ENCODE data around the gene RILPL2.

DNA sequence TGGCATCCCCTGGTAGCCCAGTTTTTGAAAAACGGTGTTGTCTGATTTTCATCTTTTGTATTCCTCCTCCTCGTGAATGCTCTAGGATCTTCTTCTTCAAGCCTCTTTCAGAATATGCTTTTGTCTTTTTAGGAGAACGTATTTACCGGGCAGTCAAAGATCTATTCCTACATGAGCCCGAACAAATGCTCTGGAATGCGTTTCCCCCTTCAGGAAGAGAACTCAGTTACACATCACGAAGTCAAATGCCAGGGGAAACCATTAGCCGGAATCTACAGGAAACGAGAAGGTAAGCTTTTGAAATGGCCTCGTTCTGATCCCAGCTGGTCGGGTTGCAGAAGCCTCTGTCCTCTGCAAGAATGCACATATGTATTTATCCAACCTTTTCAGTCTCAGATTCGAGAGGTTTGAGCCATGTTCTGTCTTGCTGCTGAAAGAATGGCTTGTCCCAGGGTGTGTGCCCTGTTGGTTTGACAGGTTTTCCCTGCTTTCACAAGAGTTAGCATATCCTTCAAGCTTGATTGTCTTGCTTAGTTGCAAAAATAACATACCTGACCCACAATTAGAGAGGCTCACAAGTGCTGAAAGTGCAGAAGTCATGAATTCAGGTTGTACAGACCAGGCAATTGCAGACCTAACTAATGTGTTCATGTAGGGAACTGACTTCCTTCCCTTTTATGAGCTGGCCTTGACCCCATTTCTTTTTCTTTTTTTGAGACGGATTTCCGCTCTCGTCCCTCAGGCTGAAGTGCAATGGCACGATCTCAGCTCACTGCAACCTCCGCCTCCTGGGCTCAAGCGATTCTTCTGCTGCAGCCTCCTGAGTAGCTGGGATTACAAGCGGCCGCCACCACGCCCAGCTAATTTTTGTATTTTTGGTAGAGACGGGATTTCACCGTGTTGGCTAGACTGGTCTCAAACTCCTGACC is 45.7 kb downstream of the RILPL2 start:
- TF ChIP-seq EZH2 (IDR thresholded peaks at IDR 0.05; ENCODE audit: insufficient read depth, low read length), result no peak
- no peak for TF ChIP-seq CTCF (IDR thresholded peaks at IDR 0.05; ENCODE audit: insufficient read depth, low read depth, low read length)

All from astrocyte (in vitro differentiated cells and primary cell).